ENCODE data around the gene LYPD5. TPM values are rescaled to one million over a fixed set of nuclear protein-coding genes. Genes with fewer than 3 reads are reported as not detected.
"Not testable (repeated sequence)": the region's sequence is repeated elsewhere in the genome, so short reads cannot be mapped to it uniquely, and the experiment has no call there.

Gene LYPD5
- total RNA-seq, 1 experiment from 2014 or later = 0.46 TPM

- no peak for TF ChIP-seq ZNF512 (CRISPR knock-in tag; IDR thresholded peaks at IDR 0.05; ENCODE audit: borderline replicate concordance)
- TF ChIP-seq NR2C2 (CRISPR knock-in tag; IDR thresholded peaks at IDR 0.05) = no peak
These were observed 16.3 kb upstream of the LYPD5 start (continued) for GRCh38 chr19:43818500-43818899.

- H3K4me3 Mint-ChIP-seq; POLR2A ChIA-PET; CTCF ChIA-PET; DNase-seq (ENCODE audit: low spot score); H3K4me1 Mint-ChIP-seq; H3K36me3 Mint-ChIP-seq; H3K27ac Mint-ChIP-seq; ATAC-seq: not testable (repeated sequence)
- peaks cover 54% of the 10 kb centered on the region for H3K27me3 Mint-ChIP-seq (ENCODE audit: low read depth)
- H3K9me3 Mint-ChIP-seq = peaks cover 48% of the 10 kb centered on the region
These were observed 15.2 kb upstream of the LYPD5 start for GRCh38 chr19:43817454-43817853.

GRCh38 chr19:43814663-43815352, 12.6 kb upstream of the LYPD5 start:
- H3K9me3 Mint-ChIP-seq = peaks cover 39% of the 10 kb centered on the region
- H3K4me3 Mint-ChIP-seq = no peak overlapping the region
- H3K27me3 Mint-ChIP-seq (ENCODE audit: low read depth) = peaks cover 46% of the 10 kb centered on the region
- no peak for ATAC-seq
- no peaks in the 10 kb centered on the region; the same call in 1 of the 2 replicates for H3K36me3 Mint-ChIP-seq
- H3K27ac Mint-ChIP-seq = no peak overlapping the region
- POLR2A ChIA-PET = no interaction called here
- CTCF ChIA-PET = interaction anchor here (1.5 kb wide), 1 partner anchor 48 kb away, joined by 6 read pairs; no protein-coding TSS in a partner anchor
- DNase-seq (ENCODE audit: low spot score) = no peak
- TF ChIP-seq PRRX2 (CRISPR knock-in tag; IDR thresholded peaks at IDR 0.05) (no peak), OVOL2 (CRISPR knock-in tag; IDR thresholded peaks at IDR 0.05; ENCODE audit: borderline replicate concordance) (no peak), ZNF219 (CRISPR knock-in tag; IDR thresholded peaks at IDR 0.05; ENCODE audit: borderline replicate concordance) (no peak), AR (CRISPR knock-in tag; IDR thresholded peaks at IDR 0.05) (no peak), ZNF138 (CRISPR knock-in tag; conservative IDR thresholded peaks at IDR 0.05) (no peak), ZNF263 (CRISPR knock-in tag; IDR thresholded peaks at IDR 0.05; ENCODE audit: low read depth) (no peak), FOXP4 (CRISPR knock-in tag; IDR thresholded peaks at IDR 0.05) (no peak), ZNF512 (CRISPR knock-in tag; IDR thresholded peaks at IDR 0.05; ENCODE audit: borderline replicate concordance) (no peak), IRF2 (CRISPR knock-in tag; IDR thresholded peaks at IDR 0.05; ENCODE audit: borderline replicate concordance, low read depth) (no peak), TP53 (CRISPR knock-in tag; IDR thresholded peaks at IDR 0.05) (no peak), NFATC4 (CRISPR knock-in tag; IDR thresholded peaks at IDR 0.05) (no peak), ZNF423 (CRISPR knock-in tag; IDR thresholded peaks at IDR 0.05) (no peak), ZNF416 (CRISPR knock-in tag; IDR thresholded peaks at IDR 0.05) (no peak), NR3C1 (CRISPR knock-in tag; conservative IDR thresholded peaks at IDR 0.05; ENCODE audit: low read depth) (no peak), CREB1 (CRISPR knock-in tag; IDR thresholded peaks at IDR 0.05) (no peak), ZBTB43 (CRISPR knock-in tag; IDR thresholded peaks at IDR 0.05) (no peak)
- H3K4me1 Mint-ChIP-seq = peaks cover 4% of the 10 kb centered on the region

All from WTC11 (cell line).